ENCODE results near the gene PRRX2. TPM values are rescaled to one million over a fixed set of nuclear protein-coding genes. Genes with fewer than 3 reads are reported as not detected.

The PRRX2 gene
- total RNA-seq, 4 donors from 2014 or later = 1.7 to 7.1 (median 4.9) TPM

DNA sequence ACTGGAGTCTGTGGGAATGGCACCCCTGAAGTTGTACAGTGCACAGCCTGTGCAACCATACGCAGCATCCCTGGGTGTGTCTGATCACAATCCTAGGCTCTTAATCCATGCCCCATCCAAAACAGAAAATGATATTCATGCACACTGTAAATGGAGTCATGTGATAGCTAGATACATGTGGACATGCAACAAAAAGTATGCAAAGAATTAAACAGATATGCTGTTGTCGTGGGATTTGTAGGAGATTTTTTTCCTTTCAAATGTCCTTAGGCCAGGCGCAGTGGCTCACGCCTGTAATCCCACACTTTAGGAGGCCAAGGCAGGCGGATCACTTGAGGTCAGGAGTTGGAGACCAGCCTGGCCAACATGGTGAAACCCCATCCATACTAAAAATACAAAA, 36.1 kb downstream of the PRRX2 start:
- TF ChIP-seq CTCF (IDR thresholded peaks at IDR 0.05; ENCODE audit: low read depth) = no peak

GRCh38 chr9:129702589-129703520, 37.4 kb downstream of the PRRX2 start:
- TF ChIP-seq CTCF (IDR thresholded peaks at IDR 0.05; ENCODE audit: low read depth) = no peak

DNA sequence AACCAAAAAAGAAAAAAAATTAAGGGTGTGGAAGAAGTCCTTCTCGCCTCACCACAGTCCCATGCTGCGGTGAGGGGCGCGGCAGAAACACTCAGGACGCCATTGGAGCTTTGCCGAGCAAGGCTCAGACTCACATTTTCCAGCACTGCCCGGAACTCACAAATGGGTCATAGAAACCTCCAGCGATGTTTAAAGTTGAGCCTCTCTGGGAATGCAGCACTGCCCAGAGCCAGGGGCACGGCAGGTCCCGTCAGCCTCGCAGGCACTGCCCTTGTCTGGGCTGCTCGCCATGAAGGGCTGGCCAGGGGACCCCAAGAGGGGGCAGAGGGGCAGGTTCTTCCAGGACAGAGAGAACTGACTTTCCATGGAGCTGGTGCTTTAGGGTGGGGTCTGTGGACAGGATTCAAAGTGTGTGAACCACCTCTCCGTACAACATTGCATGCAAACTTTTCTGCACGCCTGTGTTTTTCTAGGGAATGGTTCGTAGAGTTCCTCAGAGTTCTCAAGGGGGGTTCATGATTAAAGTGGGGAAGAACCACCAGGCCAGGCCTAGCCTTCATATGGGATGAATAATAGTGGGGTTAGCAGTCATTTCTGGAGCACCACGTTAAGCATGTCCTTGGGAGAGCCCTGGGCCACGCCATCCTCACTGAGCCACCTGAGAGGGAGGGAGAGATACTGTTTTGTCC, 38.4 kb downstream of the PRRX2 start:
- TF ChIP-seq CTCF (IDR thresholded peaks at IDR 0.05; ENCODE audit: low read depth) = no peak

GRCh38 chr9:129704807-129705206, 39.4 kb downstream of the PRRX2 start:
- no peak for TF ChIP-seq CTCF (IDR thresholded peaks at IDR 0.05; ENCODE audit: low read depth)

- TF ChIP-seq CTCF (IDR thresholded peaks at IDR 0.05; ENCODE audit: low read depth) = no peak
These were observed 43.3 kb downstream of the PRRX2 start for GRCh38 chr9:129708793-129709192.

DNA sequence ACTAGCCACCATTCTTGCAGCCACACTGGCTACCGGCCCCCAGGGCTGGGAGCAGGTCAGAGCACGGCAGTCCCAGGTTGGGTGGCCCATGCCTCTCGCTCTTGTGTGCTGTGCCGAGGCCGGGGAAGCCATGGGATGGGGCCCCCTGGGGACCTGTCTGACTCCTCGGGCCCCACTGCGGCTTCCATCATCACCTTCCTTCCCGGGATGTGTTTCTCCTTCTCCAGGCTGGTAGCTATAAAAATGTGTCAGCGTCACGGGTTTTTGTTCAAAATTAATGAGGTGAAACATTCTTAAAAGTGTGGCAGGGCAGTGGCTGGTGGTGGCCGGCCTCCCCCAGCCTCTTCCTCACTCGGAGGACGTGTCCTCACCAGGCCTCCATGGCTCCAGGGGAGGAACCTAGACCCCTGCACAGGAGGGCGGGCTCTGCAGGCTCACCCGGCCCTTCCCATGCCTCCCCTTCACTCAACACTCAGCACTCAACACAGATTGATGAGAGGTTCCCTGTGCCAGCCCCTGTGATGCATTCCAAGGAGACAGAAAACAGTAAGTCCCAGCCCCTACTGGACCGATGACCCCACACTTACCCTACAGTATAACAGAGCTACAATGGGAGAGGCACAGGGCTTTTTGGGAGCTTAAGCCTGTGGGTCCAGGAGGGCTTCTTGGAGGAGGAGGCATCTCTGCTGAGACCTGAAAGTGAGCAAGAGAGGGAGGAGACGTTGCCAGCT, 44.2 kb downstream of the PRRX2 start:
- no peak for TF ChIP-seq CTCF (IDR thresholded peaks at IDR 0.05; ENCODE audit: low read depth)

DNA sequence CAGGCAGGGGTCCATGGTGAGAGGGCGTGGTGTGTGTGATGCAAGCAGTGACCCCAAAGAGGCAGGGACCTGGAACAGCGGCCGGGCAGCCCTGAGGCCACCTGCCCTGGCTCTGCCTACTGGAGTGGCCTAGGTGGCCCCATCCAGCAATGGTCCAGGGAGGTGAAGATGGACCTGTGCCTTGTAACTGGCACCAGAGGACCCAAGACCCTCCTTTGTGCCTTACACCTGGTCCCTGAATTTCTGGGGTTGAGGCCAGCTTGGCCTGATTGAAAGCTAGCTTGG, 44.7 kb downstream of the PRRX2 start:
- no peak for TF ChIP-seq CTCF (IDR thresholded peaks at IDR 0.05; ENCODE audit: low read depth)

All from subcutaneous adipose tissue (tissue), 4 donors.